Aorta (tissue), 5 donors: ENCODE measurements around the gene RPL18. TPM values are rescaled to one million over a fixed set of nuclear protein-coding genes. Genes with fewer than 3 reads are reported as not detected.
A peak's percentile ranks its signal among the peaks of the same experiment; 100 is the strongest.

Experiments used
- ATAC-seq: fragments of 200-7000 bp; cut with Tn5 transposase; one replicate; pipeline ENCODE4 v1.9.1; 2022; ENCODE audit warnings: moderate library complexity; ENCODE audit not compliant: low FRiP score
- DNase-seq, 2 donors: peaks; one replicate each; pipeline ENCODE4 v3.0.0-alpha.2; 2020
- H3K27ac ChIP-seq, 2 donors: one replicate each; pipeline ENCODE4 v1.5.1; 2013; ENCODE audit warnings: low read length in 2 of 2, mild to moderate bottlenecking in 2 of 2, moderate library complexity in 2 of 2, control low read depth in 1 of 2, inconsistent platforms in 1 of 2, low read depth in 1 of 2
- H3K27me3 ChIP-seq, 2 donors: one replicate each; pipeline ENCODE4 v1.6.1; 2013; ENCODE audit warnings: control low read depth in 1 of 2, low read length in 1 of 2, mild to moderate bottlenecking in 1 of 2, moderate library complexity in 1 of 2; ENCODE audit not compliant: insufficient read depth in 2 of 2, control insufficient read depth in 1 of 2
- H3K36me3 ChIP-seq, 2 donors: one replicate each; pipeline ENCODE4 v1.6.1; 2013; ENCODE audit warnings: control low read depth in 1 of 2, low read length in 1 of 2, mild to moderate bottlenecking in 1 of 2; ENCODE audit not compliant: insufficient read depth in 2 of 2, control insufficient read depth in 1 of 2
- H3K4me1 ChIP-seq, 2 donors: one replicate each; pipeline ENCODE4 v1.6.1; 2013; ENCODE audit warnings: low read length in 2 of 2, control low read depth in 1 of 2, mild to moderate bottlenecking in 1 of 2, moderate library complexity in 1 of 2; ENCODE audit not compliant: insufficient read depth in 2 of 2, control insufficient read depth in 1 of 2
- H3K4me3 ChIP-seq, 2 donors: one replicate each; pipeline ENCODE4 v1.5.1; 2013; ENCODE audit warnings: low read length in 2 of 2, control low read depth in 1 of 2, mild to moderate bottlenecking in 1 of 2
- H3K9me3 ChIP-seq: one replicate; pipeline ENCODE4 v1.6.1; 2013; ENCODE audit warnings: mild to moderate bottlenecking, low read length; ENCODE audit not compliant: control insufficient read depth
- WGBS, 2 donors: extraction: QIAGEN DNeasy Blood & Tissue Kit; methylation state at CpG; one replicate each; pipeline ENCODE4 v1.1.7; 2013; 5-methylcytosine and 5-hydroxymethylcytosine counted together
- intact Hi-C, 2 donors: fragments of 100-400 bp; cut with DNase I; formaldehyde crosslinking; loops; one replicate each; pipeline versions ENCODE4 v1.14.2 to v1.15.0; 2022
- polyA plus RNA-seq, 2 donors: library from polyadenylated mRNA; stranded (reverse); fragments of 200-250 nt; gene quantifications; one replicate each; pipeline ENCODE4 v1.2.3, GENCODE V29; 2013
- total RNA-seq, 2 donors: library from RNA; stranded (reverse); fragmentation: NEBNext Ultra II Directional; extraction: Animal tissue kit (Norgen Biotek cat#: 25700); gene quantifications; one replicate each; pipeline ENCODE4 v1.2.1, GENCODE V29; 2021
- donor health status: healthy with polysubstance abuse.
- donor health status: Bipolar disorder and iron deficiency.
- donor health status: DM: no; HTN: no; CAD: no.
- donor health status: DM: no; HTN: no; CAD: no.
- donor health status: DM: yes; HTN: yes; CAD: no.

The RPL18 gene
- total and polyA plus RNA-seq, 4 donors: 900 to 2,376 (median 1,541) TPM

DNA sequence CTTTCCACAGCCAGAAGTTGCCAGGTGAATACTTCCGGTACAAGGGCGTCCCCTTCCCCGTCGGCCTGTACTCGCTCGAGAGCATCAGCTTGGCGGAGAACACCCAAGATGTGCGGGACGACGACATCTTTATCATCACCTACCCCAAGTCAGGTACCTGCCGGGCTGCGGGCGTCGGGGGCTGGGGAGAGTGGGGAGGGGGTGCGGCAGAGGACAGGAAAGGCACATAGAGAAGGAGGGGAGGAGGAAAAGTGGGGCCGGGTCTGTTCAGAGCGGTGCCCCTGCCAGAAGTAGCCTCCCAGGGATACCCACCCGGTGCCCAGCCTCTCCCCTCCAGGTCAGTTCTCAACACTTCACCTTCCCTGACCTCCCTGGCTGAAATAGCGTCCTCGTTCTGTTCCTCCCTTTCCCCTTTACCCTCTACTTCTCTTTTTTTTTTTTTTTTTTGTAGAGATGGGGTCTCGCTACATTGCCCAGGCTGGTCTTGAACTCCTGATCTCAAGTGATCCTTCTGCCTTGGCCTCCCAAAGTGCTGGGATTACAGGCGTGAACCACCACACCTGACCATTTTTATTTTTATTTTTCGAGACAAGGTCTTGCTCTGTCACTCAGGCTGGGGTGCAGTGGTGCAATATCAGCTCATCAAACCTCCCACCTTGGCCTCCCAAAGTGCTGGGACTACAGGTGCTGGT, 42.9 kb downstream of the RPL18 start:
- Histone ChIP-seq H3K4me3 (no peak overlapping the region), H3K27ac (no peak overlapping the region), H3K9me3 (no peaks in the 10 kb centered on the region), H3K4me1 (no peaks in the 10 kb centered on the region), H3K27me3 (no peaks in the 10 kb centered on the region), H3K36me3 (no peaks in the 10 kb centered on the region)
- WGBS, 2 donors: 79 to 80% methylated on average over 21 to 23 of the region's 23 CpGs
- intact Hi-C loops: no loop called here
- ATAC-seq: no peak
- DNase-seq: no peak

DNA sequence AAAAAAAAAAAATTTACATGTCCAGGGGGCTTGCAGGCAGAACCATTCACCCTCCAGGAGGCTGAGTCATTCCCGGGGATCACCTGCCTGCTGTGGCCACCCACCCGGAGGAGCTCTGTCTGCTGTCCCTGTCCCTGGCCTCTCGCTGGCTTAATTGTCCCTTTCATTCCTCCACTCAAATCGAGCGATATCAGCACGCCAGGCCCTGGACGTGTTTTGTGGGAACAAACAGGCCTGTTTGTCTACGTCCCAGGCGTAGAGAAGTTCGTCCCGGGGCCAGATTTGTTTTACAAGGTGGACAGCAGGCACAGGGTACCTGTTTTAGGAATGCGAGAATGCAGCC, 45.8 kb downstream of the RPL18 start:
- Histone ChIP-seq H3K27ac (no peak overlapping the region), H3K36me3 (no peaks in the 10 kb centered on the region), H3K4me1 (no peaks in the 10 kb centered on the region), H3K27me3 (no peaks in the 10 kb centered on the region), H3K9me3 (no peaks in the 10 kb centered on the region), H3K4me3 (no peak overlapping the region)
- intact Hi-C loops: no loop called here
- no peak for ATAC-seq
- DNase-seq: no peak
- 76 to 89% methylated on average over 12 of the region's 12 CpGs for WGBS, 2 donors

DNA sequence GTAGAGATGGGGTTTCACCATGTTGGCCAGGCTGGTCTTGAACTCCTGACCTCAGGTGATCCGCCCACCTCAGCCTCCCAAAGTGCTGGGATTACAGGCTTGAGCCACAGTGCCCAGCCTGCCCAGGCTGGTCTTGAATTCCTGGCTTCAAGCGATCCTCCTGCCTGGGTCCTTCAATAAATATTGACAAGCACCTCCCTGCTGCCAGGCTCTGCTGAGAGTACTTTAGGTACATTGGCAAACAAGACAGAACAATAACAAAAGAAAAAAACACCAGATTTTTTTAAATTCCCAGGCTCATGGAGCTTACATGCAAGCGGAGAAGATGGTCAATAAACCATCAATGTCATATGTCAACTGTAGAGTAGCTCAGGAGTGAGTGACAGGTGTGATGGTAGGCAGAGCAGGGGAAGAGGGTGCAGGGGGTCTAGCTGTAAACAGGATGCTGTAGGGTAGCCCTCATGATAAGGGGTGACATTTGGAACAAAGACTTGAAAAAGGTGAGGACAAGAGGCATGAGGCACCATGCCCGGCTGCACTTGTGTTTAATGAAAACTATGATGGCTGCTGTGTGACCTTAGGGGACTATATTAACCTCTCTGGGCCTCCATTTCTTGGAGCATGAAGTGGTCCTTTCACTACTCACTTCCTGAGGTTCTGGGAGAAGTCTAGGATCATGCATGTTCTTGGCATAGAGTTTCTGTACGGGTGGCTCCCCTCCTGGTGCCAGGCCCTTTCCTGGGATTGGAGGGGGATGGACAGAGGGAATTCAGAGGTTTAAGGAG, 47.4 kb downstream of the RPL18 start:
- no peak for ATAC-seq

DNA sequence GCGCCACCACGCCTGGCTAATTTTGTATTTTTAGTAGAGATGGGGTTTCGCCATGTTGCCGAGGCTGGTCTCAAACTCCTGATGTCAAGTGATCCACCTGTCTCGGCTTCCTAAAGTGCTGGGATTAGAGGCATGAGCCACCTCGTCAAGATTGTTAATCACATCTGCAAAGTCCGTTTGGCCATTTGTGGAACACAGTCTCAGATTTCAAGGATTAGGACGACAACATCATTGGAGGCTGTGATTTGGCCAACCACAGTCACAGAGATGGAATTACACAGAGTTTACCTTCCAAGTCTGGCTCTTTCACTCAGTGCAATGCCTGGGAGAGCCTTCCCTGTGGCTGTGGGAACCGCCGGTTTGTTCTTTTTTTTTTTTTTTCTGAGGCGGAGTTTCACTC, 49.2 kb downstream of the RPL18 start:
- WGBS, 2 donors: 29 to 31% methylated on average over 11 of the region's 11 CpGs
- ATAC-seq: no peak
- H3K4me3 ChIP-seq: no peak overlapping the region
- DNase-seq: no peak
- no peaks in the 10 kb centered on the region for H3K9me3 ChIP-seq
- H3K36me3 ChIP-seq: no peaks in the 10 kb centered on the region
- H3K27me3 ChIP-seq: no peaks in the 10 kb centered on the region
- H3K27ac ChIP-seq: no peak overlapping the region
- no peaks in the 10 kb centered on the region for H3K4me1 ChIP-seq
- intact Hi-C loops: no loop called here

More for the DNA sequence above, 47.4 kb downstream of the RPL18 start:
- H3K27ac ChIP-seq: no peak overlapping the region
- H3K9me3 ChIP-seq: no peaks in the 10 kb centered on the region
- H3K4me1 ChIP-seq: no peaks in the 10 kb centered on the region
- no peak for DNase-seq
- WGBS, 2 donors: 60% methylated on average over 5 of the region's 5 CpGs
- intact Hi-C loops: no loop called here
- H3K4me3 ChIP-seq: no peak overlapping the region
- H3K27me3 ChIP-seq: no peaks in the 10 kb centered on the region
- no peaks in the 10 kb centered on the region for H3K36me3 ChIP-seq

DNA sequence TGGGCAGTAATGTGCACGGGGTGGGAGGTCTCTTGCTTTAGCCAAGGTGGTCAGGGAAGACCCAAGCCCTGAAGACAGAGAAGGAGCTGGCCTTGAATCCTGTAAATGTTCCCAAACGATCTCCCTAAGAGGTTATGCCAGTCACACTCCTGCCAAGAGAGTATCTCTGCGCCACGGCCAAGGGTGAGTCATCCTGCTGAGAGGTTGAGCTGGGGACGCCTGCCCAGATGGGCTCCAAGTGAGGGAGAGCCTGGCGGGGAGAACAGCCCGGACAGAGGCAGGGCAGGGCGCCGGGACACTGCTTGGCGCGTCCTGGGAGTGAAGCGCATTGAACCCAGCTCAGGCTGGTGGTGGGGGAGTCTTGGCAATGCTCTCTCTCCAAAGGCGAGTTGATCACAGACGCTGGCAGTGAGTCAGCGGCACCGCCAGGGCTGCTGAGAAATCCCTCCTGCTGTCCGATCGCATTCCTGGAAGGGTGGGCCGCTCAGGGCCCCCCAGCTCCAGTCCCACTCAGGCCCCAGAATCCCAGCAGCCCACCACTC, 50.6 kb downstream of the RPL18 start:
- H3K4me1 ChIP-seq: no peaks in the 10 kb centered on the region
- no peaks in the 10 kb centered on the region for H3K9me3 ChIP-seq
- H3K4me3 ChIP-seq: no peak overlapping the region
- H3K27me3 ChIP-seq: no peaks in the 10 kb centered on the region
- ATAC-seq (peak; percentile 93), DNase-seq (peak; percentile 92 to 95)
- 0 to 3% methylated on average over 18 to 19 of the region's 19 CpGs for WGBS, 2 donors
- no peaks in the 10 kb centered on the region for H3K36me3 ChIP-seq
- H3K27ac ChIP-seq: no peak overlapping the region
- intact Hi-C loops: no loop called here

Other genes starting within 250 kb of the RPL18 start
- gene KDELR1, start 227.6 kb downstream of the RPL18 start, total RNA-seq: 100 to 1,000 TPM in 1 of 2 donors, 10 to 100 TPM in 1; 94.0 to 128 TPM
- gene KDELR1, start 227.6 kb downstream of the RPL18 start, polyA plus RNA-seq: 100 to 1,000 TPM in 1 of 2 donors, 10 to 100 TPM in 1; 60.7 to 122 TPM
- gene GRIN2D, start 225.5 kb downstream of the RPL18 start, total RNA-seq: 1 to 10 TPM in 1 of 2 donors, under 1 TPM in 1; 0.91 to 4.0 TPM
- gene GRIN2D, start 225.5 kb downstream of the RPL18 start, polyA plus RNA-seq: under 1 TPM in 1 of 2 donors, not detected in 1; 0.03 TPM
- gene GRWD1, start 173.2 kb downstream of the RPL18 start, total RNA-seq: 10 to 100 TPM; 21.4 to 25.8 TPM
- gene GRWD1, start 173.2 kb downstream of the RPL18 start, polyA plus RNA-seq: 1 to 10 TPM; 7.0 to 9.0 TPM
- 1 to 10 TPM; 1.1 TPM for gene KCNJ14, start 163.6 kb downstream of the RPL18 start, total RNA-seq
- under 1 TPM in 1 of 2 donors, not detected in 1; 0.36 TPM for gene KCNJ14, start 163.6 kb downstream of the RPL18 start, polyA plus RNA-seq
- gene CYTH2, start 149.8 kb downstream of the RPL18 start, total RNA-seq: 10 to 100 TPM; 56.8 to 61.2 TPM
- 10 to 100 TPM; 32.7 to 76.6 TPM for gene CYTH2, start 149.8 kb downstream of the RPL18 start, polyA plus RNA-seq
- gene LMTK3, start 107.3 kb downstream of the RPL18 start, total RNA-seq: 1 to 10 TPM in 1 of 2 donors, under 1 TPM in 1; 0.71 to 4.2 TPM
- 1 to 10 TPM in 1 of 2 donors, under 1 TPM in 1; 0.51 to 1.3 TPM for gene LMTK3, start 107.3 kb downstream of the RPL18 start, polyA plus RNA-seq
- not detected for gene SULT2B1, start 67.0 kb downstream of the RPL18 start, total RNA-seq
- gene SULT2B1, start 67.0 kb downstream of the RPL18 start, polyA plus RNA-seq: 1 to 10 TPM in 1 of 2 donors, not detected in 1; 2.1 TPM
- not detected for gene SPACA4, start 12.4 kb downstream of the RPL18 start, total RNA-seq
- under 1 TPM in 1 of 2 donors, not detected in 1; 0.18 TPM for gene SPACA4, start 12.4 kb downstream of the RPL18 start, polyA plus RNA-seq
- under 1 TPM in 1 of 2 donors, not detected in 1; 0.45 TPM for gene FAM83E, start 4.1 kb downstream of the RPL18 start, total RNA-seq
- 10 to 100 TPM in 1 of 2 donors, under 1 TPM in 1; 0.74 to 12.3 TPM for gene FAM83E, start 4.1 kb downstream of the RPL18 start, polyA plus RNA-seq
- gene SPHK2, start 328 bp upstream of the RPL18 start, total RNA-seq: 10 to 100 TPM; 14.6 to 17.9 TPM
- gene SPHK2, start 328 bp upstream of the RPL18 start, polyA plus RNA-seq: 10 to 100 TPM; 21.5 to 25.4 TPM
- 10 to 100 TPM in 1 of 2 donors, 1 to 10 TPM in 1; 1.5 to 10.7 TPM for gene DBP, start 18.2 kb upstream of the RPL18 start, total RNA-seq
- gene DBP, start 18.2 kb upstream of the RPL18 start, polyA plus RNA-seq: 1 to 10 TPM; 5.3 to 6.8 TPM
- 10 to 100 TPM in 1 of 2 donors, 1 to 10 TPM in 1; 6.4 to 12.0 TPM for gene CA11, start 27.0 kb upstream of the RPL18 start, total RNA-seq
- 10 to 100 TPM; 13.9 to 59.5 TPM for gene CA11, start 27.0 kb upstream of the RPL18 start, polyA plus RNA-seq
- under 1 TPM; 0.52 to 0.96 TPM for gene NTN5, start 53.8 kb upstream of the RPL18 start, total RNA-seq
- 1 to 10 TPM in 1 of 2 donors, not detected in 1; 2.0 TPM for gene NTN5, start 53.8 kb upstream of the RPL18 start, polyA plus RNA-seq
- gene FUT2, start 76.8 kb upstream of the RPL18 start, total RNA-seq: not detected
- 1 to 10 TPM in 1 of 2 donors, not detected in 1; 2.8 TPM for gene FUT2, start 76.8 kb upstream of the RPL18 start, polyA plus RNA-seq
- 1 to 10 TPM in 1 of 2 donors, under 1 TPM in 1; 0.58 to 3.7 TPM for gene MAMSTR, start 100.5 kb upstream of the RPL18 start, total RNA-seq
- gene MAMSTR, start 100.5 kb upstream of the RPL18 start, polyA plus RNA-seq: 1 to 10 TPM in 1 of 2 donors, under 1 TPM in 1; 1.00 to 3.3 TPM
- 10 to 100 TPM; 15.4 to 31.2 TPM for gene RASIP1, start 121.4 kb upstream of the RPL18 start, total RNA-seq
- gene RASIP1, start 121.4 kb upstream of the RPL18 start, polyA plus RNA-seq: 1 to 10 TPM; 1.8 to 3.4 TPM
- gene IZUMO1, start 127.7 kb upstream of the RPL18 start, total RNA-seq: 1 to 10 TPM in 1 of 2 donors, under 1 TPM in 1; 0.66 to 1.6 TPM
- under 1 TPM in 1 of 2 donors, not detected in 1; 0.10 TPM for gene IZUMO1, start 127.7 kb upstream of the RPL18 start, polyA plus RNA-seq
- gene FUT1, start 133.5 kb upstream of the RPL18 start, total RNA-seq: 1 to 10 TPM; 2.3 to 4.4 TPM
- under 1 TPM in 1 of 2 donors, not detected in 1; 0.05 TPM for gene FUT1, start 133.5 kb upstream of the RPL18 start, polyA plus RNA-seq
- not detected for gene FGF21, start 136.3 kb upstream of the RPL18 start, total RNA-seq
- gene FGF21, start 136.3 kb upstream of the RPL18 start, polyA plus RNA-seq: not detected
- gene BCAT2, start 191.9 kb upstream of the RPL18 start, total RNA-seq: 10 to 100 TPM; 22.4 to 29.5 TPM
- 10 to 100 TPM; 22.5 to 61.6 TPM for gene BCAT2, start 191.9 kb upstream of the RPL18 start, polyA plus RNA-seq
- 10 to 100 TPM; 13.7 to 16.1 TPM for gene HSD17B14, start 217.3 kb upstream of the RPL18 start, total RNA-seq
- 10 to 100 TPM; 14.3 to 18.9 TPM for gene HSD17B14, start 217.3 kb upstream of the RPL18 start, polyA plus RNA-seq
- 10 to 100 TPM; 94.9 to 97.2 TPM for gene PLEKHA4, start 249.4 kb upstream of the RPL18 start, total RNA-seq
- gene PLEKHA4, start 249.4 kb upstream of the RPL18 start, polyA plus RNA-seq: 100 to 1,000 TPM; 193 to 223 TPM